HG02884 (cell line): ENCODE data around the gene PIK3R1.
A peak's percentile ranks its signal among the peaks of the same experiment; 100 is the strongest.

ENCODE experiments used
- ATAC-seq: cut with Tn5 transposase; IDR thresholded peaks from one replicate; pipeline ENCODE4 v1.9.1; 2021; ENCODE audit warnings: mild to moderate bottlenecking, moderate library complexity; ENCODE audit not compliant: unreplicated experiment

The PIK3R1 gene

DNA sequence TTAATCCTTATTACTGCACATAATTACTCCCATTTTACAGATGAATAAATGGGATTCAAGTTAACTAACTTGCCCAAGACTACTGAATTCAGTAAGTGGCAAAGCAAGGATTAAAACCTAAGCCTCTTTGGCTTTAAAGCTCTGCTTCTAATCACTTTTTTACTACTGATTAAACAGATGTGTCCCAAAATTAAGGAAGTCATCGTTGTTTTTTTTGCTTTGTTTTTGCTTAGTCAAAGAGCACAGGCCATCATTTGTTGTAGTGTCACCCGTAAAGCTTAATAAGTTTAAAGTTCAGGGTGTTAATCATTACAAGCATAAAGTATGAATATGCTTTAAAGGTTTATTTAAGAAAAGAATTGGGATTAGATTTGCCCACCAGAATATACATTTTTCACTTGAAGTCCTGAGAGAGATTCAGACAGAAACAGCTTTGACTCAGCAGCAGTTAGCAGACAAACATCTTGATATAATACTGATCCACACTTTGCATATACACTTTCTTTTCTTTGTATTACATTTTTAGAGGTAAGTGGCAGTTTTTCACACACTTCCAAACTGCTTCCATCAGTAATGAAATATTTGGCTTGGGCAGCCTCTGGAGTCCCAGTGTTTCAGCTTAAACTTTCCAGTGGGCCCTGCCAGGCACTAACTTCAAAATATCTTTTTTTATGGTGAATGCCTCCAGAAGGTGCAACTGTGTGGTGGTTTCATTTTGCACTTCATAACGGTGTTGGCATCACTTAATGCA, 52.7 kb downstream of the PIK3R1 start:
- peak; percentile 40 for ATAC-seq

DNA sequence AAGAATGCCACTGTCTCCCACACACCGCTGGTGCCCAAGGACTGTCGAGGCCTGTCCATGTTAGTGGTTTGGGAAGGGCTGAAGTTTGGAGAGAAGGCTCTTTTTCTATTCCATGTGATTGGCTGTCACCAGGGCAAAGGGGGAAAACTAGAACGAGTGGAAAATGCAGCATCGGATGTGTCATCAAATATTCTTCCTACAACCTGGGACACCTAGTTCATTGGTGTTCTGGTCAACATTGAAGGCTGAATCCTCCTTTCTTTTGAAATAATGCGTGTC, 53.2 kb downstream of the PIK3R1 start:
- no peak for ATAC-seq

DNA sequence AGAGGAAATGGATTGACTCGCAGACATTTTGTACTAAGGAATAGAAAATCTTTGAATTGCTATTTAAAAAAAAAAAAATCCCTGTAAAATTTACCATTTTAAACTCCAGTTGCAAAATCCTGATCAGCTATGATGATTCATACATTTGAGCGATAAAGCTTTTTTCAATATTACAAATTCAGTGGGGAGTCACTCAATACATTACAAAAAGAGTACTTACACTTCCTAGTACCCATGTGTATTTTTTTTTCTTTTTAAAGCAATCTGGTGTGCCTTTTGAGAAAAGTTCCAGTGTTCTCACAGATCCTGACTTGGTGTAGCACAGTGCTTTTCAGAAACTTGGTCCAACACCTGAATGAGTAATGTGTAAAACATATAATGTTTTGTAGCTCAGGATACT, 54.3 kb downstream of the PIK3R1 start:
- ATAC-seq: no peak

DNA sequence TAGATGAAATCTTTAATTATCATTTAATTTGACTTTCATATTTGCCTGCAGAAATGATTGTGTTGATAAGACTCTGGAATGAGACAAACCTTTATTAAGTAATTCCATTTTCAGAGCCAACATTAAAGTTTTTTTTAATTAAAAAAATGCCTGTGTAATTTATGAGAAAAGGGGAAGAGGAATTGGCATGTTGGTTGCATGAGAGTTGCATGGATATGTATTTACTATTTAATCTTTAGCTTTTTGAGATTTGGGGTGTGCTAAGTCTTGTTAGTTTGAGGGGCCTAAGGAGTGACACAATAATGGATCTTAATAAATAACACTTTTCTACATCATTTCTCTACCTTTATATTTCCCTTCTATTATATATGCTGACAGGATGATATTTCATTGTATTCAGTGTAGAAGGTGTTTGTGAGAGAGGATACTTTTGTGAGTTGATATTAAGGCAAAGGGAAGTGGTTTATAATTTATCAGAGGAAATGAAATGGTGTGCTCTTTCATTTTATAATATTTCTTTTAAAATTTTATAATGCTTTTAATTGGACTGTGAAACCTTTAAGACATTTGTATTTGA, 54.9 kb downstream of the PIK3R1 start:
- ATAC-seq: no peak

DNA sequence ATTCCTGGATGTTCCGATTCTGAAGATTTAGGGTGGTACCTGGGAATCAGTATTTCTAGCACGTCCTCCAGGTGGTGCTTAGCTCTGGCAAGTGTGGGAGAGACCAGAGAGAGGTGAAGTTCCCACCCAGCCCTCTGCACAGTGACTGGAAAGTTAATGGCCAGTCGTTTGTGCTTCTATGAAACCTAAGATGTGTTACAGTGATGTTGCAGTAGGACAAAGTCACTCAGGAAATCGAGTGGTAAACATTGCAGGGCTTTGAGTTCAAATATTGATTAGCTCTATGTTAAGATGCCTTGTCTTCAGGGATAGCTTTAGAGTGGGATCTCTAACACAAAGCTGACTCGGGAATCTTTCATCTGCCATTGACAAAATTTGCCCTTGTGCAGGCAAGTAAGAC, 55.6 kb downstream of the PIK3R1 start:
- no peak for ATAC-seq

DNA sequence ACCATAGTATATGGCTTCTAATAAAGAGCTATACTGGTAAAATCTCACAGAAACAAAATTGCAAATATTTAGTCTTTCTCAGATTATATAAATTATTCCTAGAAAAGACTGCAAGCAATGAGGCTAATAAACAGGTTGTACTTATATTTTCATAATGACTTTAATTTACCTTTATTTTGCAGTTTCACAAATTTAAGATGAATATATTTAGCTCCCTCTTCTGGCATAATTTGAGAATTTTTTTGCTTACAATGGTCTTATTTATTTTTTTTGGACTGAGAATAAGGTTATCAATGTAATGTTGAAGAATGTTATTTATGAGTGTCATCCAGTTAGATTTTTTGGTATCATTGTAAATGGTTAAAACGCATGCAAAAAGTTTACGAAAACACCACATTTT, 56.7 kb downstream of the PIK3R1 start:
- ATAC-seq: no peak

DNA sequence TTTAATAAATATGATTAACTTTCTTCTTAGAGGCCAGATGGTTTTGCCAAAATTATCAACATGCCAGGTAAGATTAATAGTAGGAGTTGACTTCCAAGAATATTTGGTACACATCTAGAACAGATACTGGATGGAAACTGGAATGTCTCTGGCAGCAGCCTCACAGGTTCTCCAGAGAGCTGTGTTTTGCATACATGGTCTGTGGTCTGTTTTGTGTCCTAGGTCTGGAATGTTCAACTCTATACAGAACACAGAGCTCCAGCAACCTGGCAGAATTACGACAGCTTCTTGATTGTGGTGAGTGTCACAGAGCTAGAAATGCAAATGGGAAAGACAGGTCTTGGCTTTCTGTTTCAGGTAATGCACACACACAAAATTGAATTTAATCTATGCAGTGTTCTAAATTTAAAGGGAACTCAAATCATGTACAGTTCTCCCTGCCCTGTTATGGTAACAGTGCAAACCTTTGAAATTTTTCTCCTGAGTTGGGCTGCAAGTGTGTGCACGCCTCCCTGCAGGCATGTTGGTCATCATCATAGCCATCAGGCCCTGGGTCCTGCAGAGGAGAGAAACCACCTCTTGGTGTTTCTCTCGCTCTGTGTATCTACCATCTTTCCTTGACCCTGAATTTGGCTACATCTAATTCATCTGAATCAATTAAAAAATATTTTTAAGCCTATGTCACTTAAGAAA, 58.3 kb downstream of the PIK3R1 start:
- ATAC-seq: peak; percentile 46

DNA sequence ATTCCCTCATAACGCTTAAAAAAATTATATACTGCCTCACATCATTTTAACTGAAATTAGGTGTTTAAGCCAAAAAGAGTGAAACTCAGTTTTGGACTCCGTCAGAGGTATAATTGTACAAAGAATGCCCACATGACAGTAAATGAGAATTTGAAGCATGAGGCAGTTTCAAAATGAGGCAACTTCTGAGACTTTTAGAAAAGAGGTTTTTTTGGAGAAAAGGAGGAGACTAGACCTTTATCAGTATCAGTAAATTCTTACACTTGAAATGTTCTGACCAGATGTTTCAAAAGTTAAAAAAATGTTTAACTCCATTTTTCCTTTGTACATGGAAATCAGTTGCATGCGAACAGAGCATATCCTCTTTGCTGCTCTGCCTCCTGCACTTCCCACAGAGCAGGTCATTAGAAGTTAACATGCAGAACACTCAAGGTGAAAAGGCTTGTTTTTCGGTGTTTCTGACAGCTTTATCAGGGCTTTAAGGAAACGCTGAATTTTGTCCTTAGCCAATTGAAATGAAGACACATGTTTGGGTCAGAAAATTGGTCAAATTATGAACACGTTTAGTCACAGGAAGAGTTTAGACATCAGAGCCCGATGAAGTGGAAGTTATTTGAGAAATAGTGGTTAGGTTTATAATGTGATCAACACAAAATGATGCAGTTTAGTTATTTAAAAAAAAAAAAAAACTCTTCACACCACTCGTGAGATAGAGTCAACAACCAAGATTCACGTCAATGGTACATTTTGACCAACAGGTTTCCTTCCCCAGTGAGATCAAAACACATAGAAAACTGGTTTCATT, 59.5 kb downstream of the PIK3R1 start:
- ATAC-seq: peak; percentile 61

DNA sequence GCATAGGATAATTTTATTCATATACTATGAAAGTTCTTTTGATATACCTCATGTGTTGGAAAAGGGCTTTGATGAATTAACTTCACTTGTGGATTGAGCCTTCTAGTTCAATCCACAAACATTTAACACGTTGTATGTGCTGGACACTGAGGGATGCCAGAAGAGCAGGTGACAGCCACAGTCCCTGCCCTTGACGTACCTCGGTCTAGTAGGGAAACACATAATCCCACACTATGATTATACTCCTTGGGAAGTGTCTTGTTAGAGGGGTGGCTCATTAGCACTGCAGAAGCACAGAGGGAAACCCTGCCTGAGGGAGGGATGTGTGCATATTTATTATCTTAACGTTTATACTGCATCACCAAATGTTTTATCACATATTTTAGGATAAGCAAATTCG, 61.2 kb downstream of the PIK3R1 start:
- no peak for ATAC-seq

DNA sequence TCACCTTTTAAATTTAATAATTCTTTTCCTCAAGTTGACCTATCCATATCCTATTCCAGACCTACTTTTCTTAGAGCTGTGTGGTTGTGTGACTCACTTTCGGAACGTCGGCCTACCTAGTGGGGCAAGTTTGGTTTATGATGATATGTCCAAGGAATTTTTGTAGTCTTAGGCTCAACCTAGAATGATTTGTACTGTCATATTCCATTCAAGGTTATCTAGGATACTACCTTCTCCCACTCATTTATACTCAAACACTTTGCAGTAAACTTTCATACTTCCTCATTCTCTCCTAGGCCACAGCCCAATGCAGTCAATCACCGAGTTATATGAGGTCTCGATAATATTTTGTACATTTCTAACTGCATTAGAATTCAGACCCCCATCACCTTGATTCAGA, 61.9 kb downstream of the PIK3R1 start:
- no peak for ATAC-seq

DNA sequence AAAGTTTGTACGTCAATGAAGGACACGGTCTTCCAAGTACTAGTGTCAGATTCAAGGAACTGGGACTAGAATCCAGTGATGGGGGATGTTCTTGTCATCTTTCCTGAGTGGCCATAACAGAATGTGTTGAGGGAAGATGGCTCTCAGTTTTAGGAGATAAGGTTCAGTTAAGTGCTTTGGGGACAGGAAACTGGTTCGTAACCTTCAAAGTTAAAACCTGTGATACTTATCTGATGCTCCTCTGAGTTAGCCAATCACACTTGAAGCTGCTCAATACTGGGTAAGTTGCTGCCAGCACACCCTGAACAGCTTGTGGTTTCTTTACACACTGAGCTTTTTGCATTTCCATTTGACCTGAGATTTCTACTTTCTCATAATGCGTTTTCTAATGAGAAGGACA, 64.4 kb downstream of the PIK3R1 start:
- no peak for ATAC-seq

DNA sequence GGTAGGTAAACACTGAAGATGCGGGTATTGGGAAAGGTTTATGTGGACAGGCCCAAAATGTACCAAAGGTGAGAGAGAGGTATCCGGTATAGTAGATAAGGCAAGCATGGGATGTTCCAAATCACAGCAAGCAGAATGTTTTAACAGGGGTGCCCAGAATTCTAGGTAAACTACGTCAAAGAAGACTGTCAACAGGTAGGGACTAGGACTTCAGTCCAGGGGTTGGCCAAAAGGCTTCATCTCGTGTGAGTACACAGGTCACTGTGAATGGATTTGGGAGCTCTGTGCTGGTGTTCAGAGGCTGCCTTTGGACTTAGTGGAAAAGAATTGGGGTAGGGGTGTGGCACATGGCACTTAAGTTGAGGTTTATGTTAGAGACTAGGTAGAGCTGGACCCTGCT, 66.4 kb downstream of the PIK3R1 start:
- ATAC-seq: no peak

DNA sequence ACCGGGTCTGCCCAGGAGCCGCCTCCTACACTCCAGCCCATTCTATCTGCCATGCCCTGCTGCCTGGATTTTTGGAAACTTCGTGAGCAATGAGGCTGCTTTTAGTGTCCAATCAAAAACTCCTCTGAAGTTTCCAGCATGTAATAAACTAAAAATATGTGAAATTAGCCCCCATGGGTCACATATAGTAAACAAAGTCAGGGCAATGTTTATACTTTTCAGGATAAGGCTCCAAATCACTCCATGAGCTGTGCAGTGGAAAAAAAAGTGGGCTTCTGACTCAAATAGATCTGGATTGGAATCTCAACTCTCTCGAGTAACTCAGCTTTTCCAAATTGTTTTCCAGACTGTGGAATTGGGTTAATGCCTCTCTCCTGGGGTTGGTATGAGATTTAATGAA, 68.2 kb downstream of the PIK3R1 start:
- no peak for ATAC-seq

DNA sequence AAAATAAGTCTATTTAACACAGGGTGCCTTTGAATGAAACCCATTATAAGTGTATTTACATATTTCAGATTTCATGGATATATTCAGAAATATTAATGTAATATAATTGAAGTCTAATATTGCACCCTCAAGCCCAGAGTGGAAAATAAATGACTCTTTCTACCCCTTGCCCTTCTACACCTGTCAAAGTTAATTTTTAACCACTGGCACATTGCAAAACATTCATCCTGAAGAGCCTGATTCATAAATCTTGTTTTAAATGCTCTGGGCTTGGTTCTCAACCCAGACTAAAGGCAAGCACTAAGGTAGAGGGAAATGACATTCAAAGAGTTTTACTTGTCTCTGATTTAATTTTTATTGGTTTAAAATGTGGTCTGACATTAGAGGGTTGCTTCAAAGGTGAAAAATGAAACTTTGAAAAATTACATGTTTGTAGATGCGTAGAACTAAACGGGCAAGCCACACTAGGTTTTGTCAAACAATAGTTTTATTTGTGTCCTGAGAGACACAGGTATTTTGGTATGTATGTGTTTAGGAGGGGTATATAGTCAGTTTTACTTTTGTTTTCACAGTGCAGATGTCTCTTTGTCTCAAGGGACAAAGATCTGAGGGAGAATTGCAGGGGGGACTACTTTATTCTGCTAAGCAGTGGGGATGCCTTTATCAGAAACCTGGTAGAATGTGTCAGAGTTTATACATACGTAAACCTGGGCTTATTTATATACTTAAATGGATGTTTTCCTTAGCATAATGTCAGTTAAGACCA, 69.7 kb downstream of the PIK3R1 start:
- no peak for ATAC-seq

DNA sequence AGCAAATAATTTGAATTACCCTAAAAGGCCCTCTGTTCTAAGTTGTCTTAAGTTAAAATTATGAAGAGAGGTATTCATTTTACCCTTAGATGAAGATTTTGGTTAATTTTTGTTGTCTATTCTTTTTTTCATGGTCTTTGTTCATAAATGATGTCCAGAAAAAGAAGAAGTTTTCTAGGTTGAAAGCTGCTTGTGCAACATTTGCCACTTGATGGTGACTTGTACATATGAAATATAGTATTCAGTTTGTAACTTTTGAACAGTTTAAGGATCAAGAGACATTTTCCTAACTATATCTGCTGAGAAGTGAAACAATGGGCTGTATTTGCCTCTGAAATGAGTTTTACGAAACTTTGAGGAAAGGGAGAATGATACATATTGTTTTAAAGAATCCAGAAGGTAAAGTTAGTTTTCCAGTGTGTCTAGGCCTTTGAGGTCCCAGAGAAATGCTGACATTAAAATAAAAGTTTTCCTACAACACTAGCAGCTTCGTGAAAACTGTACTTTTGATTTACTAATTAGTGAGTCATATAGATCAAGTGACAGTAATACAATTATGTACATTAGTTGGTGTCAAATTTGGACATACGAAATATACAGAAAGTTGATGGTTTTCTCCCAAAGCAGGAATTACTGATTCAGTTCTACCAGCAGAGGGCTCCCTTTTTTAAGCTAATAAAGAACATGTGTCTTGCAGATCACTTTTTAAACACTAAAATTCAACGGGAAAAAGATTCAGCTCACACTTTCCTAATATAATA, 70.5 kb downstream of the PIK3R1 start:
- no peak for ATAC-seq

DNA sequence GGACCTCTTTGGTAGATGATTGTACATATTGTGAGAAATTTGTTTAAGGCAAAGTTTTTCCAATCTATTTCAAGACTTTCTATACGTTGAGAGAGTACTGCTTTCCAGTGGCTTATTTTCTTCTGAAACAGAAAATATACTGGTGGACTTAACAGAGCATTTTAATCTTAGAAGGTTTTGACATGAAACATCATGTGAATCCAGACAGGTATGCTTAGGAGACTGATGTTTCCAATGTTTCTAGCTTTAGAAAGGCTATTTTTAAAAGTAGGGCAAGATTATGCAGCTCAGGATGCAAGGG, 71.0 kb downstream of the PIK3R1 start:
- no peak for ATAC-seq

DNA sequence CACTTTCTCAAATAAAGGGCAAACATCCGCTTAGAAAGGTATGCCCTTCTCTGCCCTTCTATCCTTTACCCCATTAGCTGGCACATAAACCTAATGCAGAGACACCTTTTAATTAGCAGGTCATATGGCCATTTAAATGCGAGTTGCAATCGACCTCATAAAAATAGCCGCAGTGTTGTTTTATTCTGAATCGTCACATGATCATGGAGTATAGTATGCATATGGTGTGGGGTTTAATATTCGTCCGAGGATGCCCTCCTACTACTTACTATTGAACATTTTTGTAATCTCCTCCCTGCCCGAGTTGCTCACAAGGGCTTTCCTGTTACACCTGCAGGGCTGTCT, 72.0 kb downstream of the PIK3R1 start:
- ATAC-seq: no peak

DNA sequence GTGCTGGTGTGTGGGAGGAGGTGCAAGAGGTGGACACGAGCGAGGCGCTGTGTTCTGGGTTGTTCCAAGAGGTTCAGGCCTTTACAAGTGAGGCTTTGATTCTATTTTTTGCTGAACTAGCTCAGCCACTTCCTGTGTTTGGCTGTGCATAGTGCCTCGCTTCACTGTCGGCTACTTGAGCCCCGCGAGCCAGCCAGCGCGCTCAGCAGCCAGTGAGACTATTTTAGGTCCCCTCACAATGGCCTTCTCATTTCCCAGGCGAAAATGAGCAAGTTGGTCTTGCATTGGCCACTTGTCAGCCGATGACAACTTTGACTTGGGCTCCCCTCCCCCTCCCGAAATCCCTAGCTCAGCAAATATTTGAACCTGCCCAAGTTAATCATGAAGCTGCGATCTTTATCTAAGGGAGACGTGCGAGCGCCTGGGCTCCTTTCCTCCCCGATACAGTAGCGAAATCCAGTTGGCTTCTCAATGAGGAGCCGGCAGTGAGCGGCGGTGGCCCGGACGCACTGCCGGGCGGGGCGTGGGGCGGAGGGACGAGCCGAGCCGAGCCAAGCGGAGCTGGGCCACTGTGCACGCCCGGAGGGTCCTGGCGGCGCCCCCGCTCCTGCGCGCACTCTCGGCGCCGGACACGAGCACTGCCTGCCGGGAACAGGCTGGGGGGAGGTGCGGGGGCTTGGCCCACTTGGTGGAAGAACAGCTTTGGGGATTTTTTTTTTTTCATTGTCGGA, 72.6 kb downstream of the PIK3R1 start:
- ATAC-seq: peak; percentile 72

DNA sequence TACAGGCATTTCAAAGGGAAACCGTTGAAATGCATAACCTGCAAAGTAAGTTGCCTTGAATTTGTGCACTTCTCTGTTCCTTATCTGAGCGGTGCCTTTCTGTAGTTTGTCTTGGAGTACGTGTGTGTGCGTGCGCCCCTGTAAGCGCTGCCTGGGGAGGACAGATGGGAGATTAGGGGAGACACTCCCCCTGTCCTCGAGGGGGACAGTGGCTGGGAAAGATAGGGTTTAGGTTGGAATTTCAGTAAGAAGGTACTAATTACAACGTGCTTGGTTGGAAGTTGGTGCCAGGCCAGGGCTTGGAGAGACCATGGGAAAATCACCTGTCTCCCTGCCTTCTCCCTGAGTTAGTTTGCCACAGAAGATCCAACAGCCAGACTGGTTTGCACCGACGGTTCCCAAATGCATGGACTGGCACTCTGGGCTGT, 73.2 kb downstream of the PIK3R1 start:
- ATAC-seq: peak; percentile 22

DNA sequence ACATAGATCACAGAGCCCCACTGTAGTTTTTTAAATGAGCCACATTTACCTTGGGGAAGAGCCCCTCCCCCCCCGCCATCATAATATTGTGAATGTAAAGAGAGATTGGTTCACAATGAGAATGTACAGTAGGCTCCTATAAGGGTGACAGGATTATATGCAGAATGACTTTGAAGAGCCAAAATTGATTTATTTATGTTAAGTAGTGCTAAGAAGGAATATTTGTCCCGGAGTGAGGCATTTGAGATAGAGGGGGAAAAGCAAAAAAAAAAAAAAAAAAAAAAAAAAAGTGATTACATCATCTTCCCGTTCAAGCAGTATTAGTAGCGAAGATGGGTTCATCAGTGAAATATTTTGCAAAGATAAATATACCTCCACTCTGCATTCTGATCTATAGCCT, 73.9 kb downstream of the PIK3R1 start:
- no peak for ATAC-seq
